A549 (cell line): ENCODE results near the gene TMSB10. TPM values are rescaled to one million over a fixed set of nuclear protein-coding genes. Genes with fewer than 3 reads are reported as not detected.

Experiments
- ATAC-seq, 2 experiments: fragments of 200-7000 bp in 1 of 2; fragments of >200 bp in 1 of 2; cut with Nextera tagmentation in 1 of 2; cut with Tn5 transposase in 1 of 2; 3 replicates each; pipeline versions ENCODE4 v1.8.0 to v1.9.1; 2018 to 2020; ENCODE audit warnings: mild to moderate bottlenecking in 1 of 2, moderate library complexity in 1 of 2
- CTCF ChIA-PET: fragments of 300-600 bp; sonication (Branson Sonifier 250); formaldehyde crosslinking; extraction: SDS; loops from one replicate; lab custom pipeline; 2021; ENCODE audit warnings: antibody characterized with exemption, inconsistent platforms; lab: Yijun Ruan, JAX
- POLR2A ChIA-PET: fragments of 350-600 bp; formaldehyde crosslinking; extraction: SDS; loops from one replicate; lab custom pipeline; 2021; ENCODE audit warnings: antibody characterized with exemption, inconsistent platforms; lab: Yijun Ruan, JAX
- DNase-seq, 2 experiments: peaks; one replicate each; pipeline versions ENCODE4 v3.0.0 to v3.0.0-alpha.2; 2011 to 2016; ENCODE audit warnings: low read depth in 1 of 2, low spot score in 1 of 2
- FAIRE-seq: peaks from 2 replicates; lab custom pipeline; 2011; peaks lifted over from hg19 to GRCh38; lab: Jason Lieb, UNC
- H3K27ac ChIP-seq, 2 experiments: fragments of >200 bp; sonication (Bioruptor Twin); formaldehyde crosslinking; 3 replicates each; pipeline ENCODE4 v1.5.1; 2016 to 2017
- H3K4me1 ChIP-seq: fragments of >200 bp; sonication (Bioruptor Twin); formaldehyde crosslinking; 3 replicates; pipeline ENCODE4 v1.6.1; 2016
- H3K4me2 ChIP-seq: fragments of >200 bp; sonication (Bioruptor Twin); formaldehyde crosslinking; 3 replicates; pipeline ENCODE4 v1.6.1; 2016
- H3K4me3 ChIP-seq: fragments of >200 bp; sonication (Bioruptor Twin); formaldehyde crosslinking; 3 replicates; pipeline ENCODE4 v1.5.1; 2016
- H3K9me3 ChIP-seq: fragments of >200 bp; sonication (Bioruptor Twin); formaldehyde crosslinking; 3 replicates; pipeline ENCODE4 v1.6.1; 2016
- BHLHE40 ChIP-seq: IDR thresholded peaks from 2 replicates; pipeline ENCODE4 v1.6.1; 2012; ENCODE audit warnings: low read depth, low read length, inconsistent platforms
- CBX8 ChIP-seq: fragments of 200-600 bp; sonication (generic); IDR thresholded peaks from 2 replicates; pipeline ENCODE4 v1.6.1; 2016
- CHD4 ChIP-seq: fragments of 200-600 bp; sonication (generic); IDR thresholded peaks from 2 replicates; pipeline ENCODE4 v1.6.1; 2016; ENCODE audit warnings: antibody characterized with exemption, mild to moderate bottlenecking, borderline replicate concordance
- FOXS1 ChIP-seq: fragments of 250-450 bp; sonication (Bioruptor Pico); IDR thresholded peaks from 2 replicates; pipeline ENCODE4 v1.5.0; 2020; ENCODE audit warnings: mild to moderate bottlenecking, moderate library complexity
- GATA3 ChIP-seq: IDR thresholded peaks from 2 replicates; pipeline ENCODE4 v1.6.1; 2012; ENCODE audit warnings: borderline replicate concordance
- HEYL ChIP-seq: fragments of 250-450 bp; sonication (Bioruptor Pico); IDR thresholded peaks from 2 replicates; pipeline ENCODE4 v1.8.0; 2021; ENCODE audit warnings: mild to moderate bottlenecking, moderate library complexity
- HOXA7 ChIP-seq: fragments of 250-450 bp; sonication (Bioruptor Pico); IDR thresholded peaks from 2 replicates; pipeline ENCODE4 v1.5.0; 2020; ENCODE audit warnings: mild to moderate bottlenecking, moderate library complexity
- NFE2L2 ChIP-seq: fragments of 150-350 bp; conservative IDR thresholded peaks from 2 replicates; pipeline ENCODE4 v1.6.1; 2014; ENCODE audit warnings: low read length
- NR3C1 ChIP-seq: fragments of >200 bp; sonication (Bioruptor Twin); formaldehyde crosslinking; IDR thresholded peaks from 3 replicates; pipeline ENCODE4 v1.6.1; 2017
- PHF8 ChIP-seq: fragments of 200-600 bp; sonication (generic); IDR thresholded peaks from 2 replicates; pipeline ENCODE4 v1.6.1; 2016; ENCODE audit warnings: low read depth, mild to moderate bottlenecking, antibody characterized with exemption, moderate library complexity, borderline replicate concordance
- RAD21 ChIP-seq, 2 experiments: fragments of >200 bp in 1 of 2; sonication (Bioruptor Twin) in 1 of 2; formaldehyde crosslinking in 1 of 2; IDR thresholded peaks in 1 of 2; conservative IDR thresholded peaks in 1 of 2; 2 replicates in 1 of 2; 3 replicates in 1 of 2; pipeline ENCODE4 v1.6.1; 2012 to 2018; ENCODE audit warnings: inconsistent platforms in 1 of 2
- RFX5 ChIP-seq: fragments of 450-650 bp; IDR thresholded peaks from 2 replicates; pipeline ENCODE4 v1.7.1; 2014; ENCODE audit warnings: antibody characterized with exemption, mild to moderate bottlenecking, moderate library complexity
- SMC3 ChIP-seq: fragments of >200 bp; sonication (Bioruptor Twin); formaldehyde crosslinking; IDR thresholded peaks from 3 replicates; pipeline ENCODE4 v1.6.1; 2018; ENCODE audit warnings: inconsistent platforms
- SREBF2 ChIP-seq: fragments of 450-650 bp; IDR thresholded peaks from 2 replicates; pipeline ENCODE4 v1.6.1; 2014; ENCODE audit warnings: mild to moderate bottlenecking, moderate library complexity
- TFCP2L1 ChIP-seq: fragments of 250-450 bp; sonication (Bioruptor Pico); IDR thresholded peaks from 2 replicates; pipeline ENCODE4 v1.5.0; 2021; ENCODE audit warnings: mild to moderate bottlenecking
- TP53 ChIP-seq: fragments of 250-450 bp; sonication (Bioruptor Pico); IDR thresholded peaks from 2 replicates; pipeline ENCODE4 v1.5.0; 2021; ENCODE audit warnings: mild to moderate bottlenecking, moderate library complexity
- ZFP36 ChIP-seq: fragments of 450-650 bp; IDR thresholded peaks from 2 replicates; pipeline ENCODE4 v1.6.1; 2014; ENCODE audit warnings: borderline replicate concordance; ENCODE audit not compliant: partially characterized antibody
- ZSCAN20 ChIP-seq: fragments of 250-450 bp; sonication (Bioruptor Pico); IDR thresholded peaks from 2 replicates; pipeline ENCODE4 v1.8.0; 2022; ENCODE audit warnings: mild to moderate bottlenecking, moderate library complexity
- WGBS: methylation state at CpG from one replicate; pipeline ENCODE4 v1.1.6; 2017; ENCODE audit errors: missing lambda C conversion rate; 5-methylcytosine and 5-hydroxymethylcytosine counted together
- polyA plus RNA-seq, 4 experiments: library from polyadenylated mRNA; depleted of rRNA in 3 of 4; stranded (reverse); fragments of >200 nt; fragmentation: RNase III in 1 of 4; extraction: RNeasy Plus Mini Kit Qiagen cat#74134 plus additional on column Dnase treatment in 1 of 4; gene quantifications; 2 replicates in 3 of 4; 3 replicates in 1 of 4; pipeline ENCODE4 v1.2.3, GENCODE V29; 2011 to 2017
- TF ChIP-seq, protein P1 (sequence below): fragments of 250-450 bp; sonication (Bioruptor Pico); IDR thresholded peaks from 2 replicates; pipeline ENCODE4 v1.5.0; 2021; ENCODE audit warnings: mild to moderate bottlenecking, moderate library complexity, borderline replicate concordance
- TF ChIP-seq, protein P2 (sequence below): IDR thresholded peaks from 2 replicates; pipeline ENCODE4 v1.6.1; 2012
- TF ChIP-seq, protein P3 (sequence below): fragments of 250-450 bp; sonication (Bioruptor Pico); IDR thresholded peaks from 2 replicates; pipeline ENCODE4 v1.5.0; 2020; ENCODE audit warnings: low read depth, mild to moderate bottlenecking, moderate library complexity
- TF ChIP-seq, protein P4 (sequence below): fragments of >200 bp; sonication (Bioruptor Twin); formaldehyde crosslinking; IDR thresholded peaks from 3 replicates; pipeline ENCODE4 v1.6.1; 2016

Gene TMSB10
- polyA plus RNA-seq, 2 of the 4 experiments (the other 2 are of a cell fraction) = 3,109 to 7,015 TPM

DNA sequence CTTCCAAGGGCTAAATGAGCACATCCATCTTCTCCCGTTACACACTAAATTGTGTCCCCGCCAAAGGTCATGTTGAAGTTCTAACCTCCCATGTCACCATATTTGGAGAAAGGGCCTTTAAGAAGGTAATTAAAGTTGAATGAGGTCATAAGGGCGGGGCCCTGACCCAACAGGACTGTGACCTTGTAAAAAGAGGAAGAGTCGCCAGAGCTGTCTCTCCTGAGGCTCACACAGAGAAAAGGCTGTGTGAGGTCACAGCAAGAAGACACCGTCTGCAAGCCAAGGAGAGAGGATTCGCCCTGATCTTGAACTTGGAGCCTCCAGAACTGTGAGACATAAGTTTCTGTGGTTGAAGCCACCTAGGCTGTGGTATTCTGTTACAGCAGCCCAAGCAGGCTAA is 48.7 kb upstream of the TMSB10 start:
- ChIA-PET CTCF (interaction anchor here (1.6 to 1.7 kb wide), 2 partner anchors 26 to 204 kb away, joined by 3 to 5 read pairs; no protein-coding TSS in a partner anchor), POLR2A (no interaction called here)
- no peak overlapping the region for H3K27ac ChIP-seq
- WGBS = 72% methylated on average over 6 of the region's 6 CpGs
- no peak overlapping the region for H3K4me3 ChIP-seq
- FAIRE-seq = no peak
- H3K4me2 ChIP-seq = no peak overlapping the region
- DNase-seq = no peak
- TF ChIP-seq CBX8 = no peak
- TF ChIP-seq TP53 = no peak
- TF ChIP-seq, protein P1, sequence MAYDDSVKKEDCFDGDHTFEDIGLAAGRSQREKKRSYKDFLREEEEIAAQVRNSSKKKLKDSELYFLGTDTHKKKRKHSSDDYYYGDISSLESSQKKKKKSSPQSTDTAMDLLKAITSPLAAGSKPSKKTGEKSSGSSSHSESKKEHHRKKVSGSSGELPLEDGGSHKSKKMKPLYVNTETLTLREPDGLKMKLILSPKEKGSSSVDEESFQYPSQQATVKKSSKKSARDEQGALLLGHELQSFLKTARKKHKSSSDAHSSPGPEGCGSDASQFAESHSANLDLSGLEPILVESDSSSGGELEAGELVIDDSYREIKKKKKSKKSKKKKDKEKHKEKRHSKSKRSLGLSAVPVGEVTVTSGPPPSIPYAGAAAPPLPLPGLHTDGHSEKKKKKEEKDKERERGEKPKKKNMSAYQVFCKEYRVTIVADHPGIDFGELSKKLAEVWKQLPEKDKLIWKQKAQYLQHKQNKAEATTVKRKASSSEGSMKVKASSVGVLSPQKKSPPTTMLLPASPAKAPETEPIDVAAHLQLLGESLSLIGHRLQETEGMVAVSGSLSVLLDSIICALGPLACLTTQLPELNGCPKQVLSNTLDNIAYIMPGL = no peak
- TF ChIP-seq RAD21 (conservative IDR thresholded peaks at IDR 0.05 in 1 of 2, IDR thresholded peaks at IDR 0.05 in 1 of 2) = no peak
- TF ChIP-seq ZFP36 = no peak
- TF ChIP-seq BHLHE40 = no peak
- TF ChIP-seq SMC3 = no peak
- no peak for TF ChIP-seq CHD4
- no peak for TF ChIP-seq RFX5
- no peak for TF ChIP-seq HEYL
- TF ChIP-seq, protein P2, sequence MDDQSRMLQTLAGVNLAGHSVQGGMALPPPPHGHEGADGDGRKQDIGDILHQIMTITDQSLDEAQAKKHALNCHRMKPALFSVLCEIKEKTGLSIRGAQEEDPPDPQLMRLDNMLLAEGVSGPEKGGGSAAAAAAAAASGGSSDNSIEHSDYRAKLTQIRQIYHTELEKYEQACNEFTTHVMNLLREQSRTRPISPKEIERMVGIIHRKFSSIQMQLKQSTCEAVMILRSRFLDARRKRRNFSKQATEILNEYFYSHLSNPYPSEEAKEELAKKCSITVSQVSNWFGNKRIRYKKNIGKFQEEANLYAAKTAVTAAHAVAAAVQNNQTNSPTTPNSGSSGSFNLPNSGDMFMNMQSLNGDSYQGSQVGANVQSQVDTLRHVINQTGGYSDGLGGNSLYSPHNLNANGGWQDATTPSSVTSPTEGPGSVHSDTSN = no peak
- TF ChIP-seq, protein P3, sequence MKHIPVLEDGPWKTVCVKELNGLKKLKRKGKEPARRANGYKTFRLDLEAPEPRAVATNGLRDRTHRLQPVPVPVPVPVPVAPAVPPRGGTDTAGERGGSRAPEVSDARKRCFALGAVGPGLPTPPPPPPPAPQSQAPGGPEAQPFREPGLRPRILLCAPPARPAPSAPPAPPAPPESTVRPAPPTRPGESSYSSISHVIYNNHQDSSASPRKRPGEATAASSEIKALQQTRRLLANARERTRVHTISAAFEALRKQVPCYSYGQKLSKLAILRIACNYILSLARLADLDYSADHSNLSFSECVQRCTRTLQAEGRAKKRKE = no peak
- TF ChIP-seq, protein P4, sequence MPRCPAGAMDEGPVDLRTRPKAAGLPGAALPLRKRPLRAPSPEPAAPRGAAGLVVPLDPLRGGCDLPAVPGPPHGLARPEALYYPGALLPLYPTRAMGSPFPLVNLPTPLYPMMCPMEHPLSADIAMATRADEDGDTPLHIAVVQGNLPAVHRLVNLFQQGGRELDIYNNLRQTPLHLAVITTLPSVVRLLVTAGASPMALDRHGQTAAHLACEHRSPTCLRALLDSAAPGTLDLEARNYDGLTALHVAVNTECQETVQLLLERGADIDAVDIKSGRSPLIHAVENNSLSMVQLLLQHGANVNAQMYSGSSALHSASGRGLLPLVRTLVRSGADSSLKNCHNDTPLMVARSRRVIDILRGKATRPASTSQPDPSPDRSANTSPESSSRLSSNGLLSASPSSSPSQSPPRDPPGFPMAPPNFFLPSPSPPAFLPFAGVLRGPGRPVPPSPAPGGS = no peak
- TF ChIP-seq SREBF2 = no peak
- TF ChIP-seq NFE2L2 = no peak
- no peak for TF ChIP-seq TFCP2L1 (CRISPR knock-in tag)
- TF ChIP-seq HOXA7 (CRISPR knock-in tag) = no peak
- TF ChIP-seq PHF8 = no peak
- no peak for TF ChIP-seq GATA3
- TF ChIP-seq FOXS1 (CRISPR knock-in tag) = no peak
- no peak for ATAC-seq
- H3K9me3 ChIP-seq = no peaks in the 10 kb centered on the region
- no peaks in the 10 kb centered on the region for H3K4me1 ChIP-seq

DNA sequence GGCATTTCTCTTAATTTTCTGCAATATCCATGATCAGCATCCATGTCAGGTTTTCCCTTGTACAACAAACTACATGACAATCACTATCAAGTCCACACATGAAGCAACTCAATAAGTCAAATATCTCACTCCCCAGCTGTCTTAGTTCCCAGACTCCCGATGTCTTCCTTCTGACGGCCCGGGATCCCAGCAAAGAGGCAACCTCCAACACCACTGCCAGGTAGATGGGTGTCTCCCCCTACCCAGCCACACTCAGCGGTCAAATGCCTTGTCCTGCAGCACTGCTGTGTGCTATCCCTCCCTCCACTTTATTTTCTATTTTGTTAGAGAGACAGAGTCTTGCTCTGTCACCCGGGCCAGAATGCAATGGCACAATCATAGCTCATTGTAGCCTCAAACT is 47.9 kb upstream of the TMSB10 start:
- 83% methylated on average over 5 of the region's 5 CpGs for WGBS
- Histone ChIP-seq H3K4me3 (no peak overlapping the region), H3K4me2 (no peak overlapping the region), H3K27ac (no peak overlapping the region), H3K9me3 (no peaks in the 10 kb centered on the region), H3K4me1 (no peaks in the 10 kb centered on the region)
- POLR2A ChIA-PET = no interaction called here
- DNase-seq (no peak), FAIRE-seq (no peak), ATAC-seq (no peak)
- CTCF ChIA-PET = interaction anchor here (0.5 to 1.8 kb wide), 6 partner anchors 8 to 291 kb away, joined by 3 to 5 read pairs (median 4); no protein-coding TSS in a partner anchor
- TF ChIP-seq ZSCAN20 (CRISPR knock-in tag) = no peak
- no peak for TF ChIP-seq NR3C1
- TF ChIP-seq, all 56 proteins: peak for 0
